Stimulated activated CD8-positive, alpha-beta memory T cell treated with anti-CD3 and anti-CD28 coated beads, Interleukin-2, amount 100 ng/mL, for 1 hour (primary cell): ENCODE data around the gene TAS2R9.
"Not testable (repeated sequence)": the region's sequence is repeated elsewhere in the genome, so short reads cannot be mapped to it uniquely, and the experiment has no call there.

Experiments
- DNase-seq, 2 donors: peaks; one replicate each; pipeline ENCODE4 v3.0.0-alpha.2; 2020; ENCODE audit warnings: low read depth in 2 of 2

TAS2R9 gene, protein sequence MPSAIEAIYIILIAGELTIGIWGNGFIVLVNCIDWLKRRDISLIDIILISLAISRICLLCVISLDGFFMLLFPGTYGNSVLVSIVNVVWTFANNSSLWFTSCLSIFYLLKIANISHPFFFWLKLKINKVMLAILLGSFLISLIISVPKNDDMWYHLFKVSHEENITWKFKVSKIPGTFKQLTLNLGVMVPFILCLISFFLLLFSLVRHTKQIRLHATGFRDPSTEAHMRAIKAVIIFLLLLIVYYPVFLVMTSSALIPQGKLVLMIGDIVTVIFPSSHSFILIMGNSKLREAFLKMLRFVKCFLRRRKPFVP

GRCh38 chr12:10810068-10810467 is at the start of gene TAS2R9:
Gene TAS2R9, minus strand, starts transcription at chr12:10810168. Its CDS starts 93 bp downstream, at chr12:10810075.
- no peak for DNase-seq

- DNase-seq = no peak
Observed at GRCh38 chr12:10855807-10856206, 45.8 kb upstream of the TAS2R9 start.

GRCh38 chr12:10853776-10854175 is 43.8 kb upstream of the TAS2R9 start:
- no peak for DNase-seq

DNA sequence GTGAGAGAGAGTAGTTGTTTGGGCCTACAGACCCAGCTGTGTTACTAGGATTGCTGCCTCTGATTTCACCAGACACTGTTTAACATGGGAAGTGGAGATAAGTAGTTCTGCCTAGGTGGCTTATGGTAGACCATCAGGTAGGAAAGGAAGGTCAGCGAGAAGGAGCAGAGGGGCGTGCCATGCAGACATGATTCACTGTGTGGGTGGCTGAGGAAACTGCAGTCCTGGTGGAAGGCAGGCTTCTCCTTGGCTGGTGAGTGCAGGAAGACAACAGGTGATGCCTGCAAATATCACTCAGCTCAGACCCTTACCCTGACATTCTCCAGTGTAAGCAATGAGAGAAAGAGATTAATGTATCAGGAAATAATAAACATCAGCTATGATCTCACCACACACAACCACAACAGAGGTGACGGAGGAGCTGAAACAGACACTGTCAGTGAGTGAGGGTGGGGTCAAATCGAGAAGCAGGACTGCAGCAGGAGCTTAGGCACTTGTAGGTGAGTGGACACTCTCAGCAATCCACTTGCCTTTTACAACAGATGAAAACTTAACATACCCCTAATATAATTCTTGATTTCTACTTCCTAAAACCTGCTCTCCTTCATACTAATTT is 41.4 kb upstream of the TAS2R9 start:
- DNase-seq = no peak

DNA sequence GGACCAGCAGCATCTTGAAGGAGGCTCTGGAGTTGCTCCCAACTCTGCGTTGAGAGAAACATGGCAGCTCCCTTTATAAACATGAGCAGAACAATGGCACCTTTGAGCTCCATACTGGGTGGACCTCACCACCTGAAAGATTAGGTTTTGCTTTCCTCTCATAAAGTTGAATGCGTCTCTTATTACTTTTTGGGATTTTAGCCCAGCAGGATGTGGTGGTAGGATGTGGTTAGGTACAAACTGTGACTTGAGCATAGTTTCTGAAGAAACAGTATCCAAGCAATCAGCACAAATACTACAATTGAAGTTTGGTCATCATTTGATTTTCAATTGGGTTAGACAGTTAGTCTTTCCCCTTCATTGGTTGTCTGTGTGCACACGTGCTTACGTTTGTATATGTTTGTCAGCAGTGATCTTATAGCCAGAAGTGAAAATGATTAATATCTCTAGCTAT is 39.5 kb upstream of the TAS2R9 start, which contains the start of gene PRR4:
Gene PRR4 (minus strand): TSS at position 51 of the 454 bp plus-strand sequence. CDS start 38 bp downstream, at position 13.
- DNase-seq = no peak

GRCh38 chr12:10847744-10848143 is 37.8 kb upstream of the TAS2R9 start:
- DNase-seq = no peak

DNA sequence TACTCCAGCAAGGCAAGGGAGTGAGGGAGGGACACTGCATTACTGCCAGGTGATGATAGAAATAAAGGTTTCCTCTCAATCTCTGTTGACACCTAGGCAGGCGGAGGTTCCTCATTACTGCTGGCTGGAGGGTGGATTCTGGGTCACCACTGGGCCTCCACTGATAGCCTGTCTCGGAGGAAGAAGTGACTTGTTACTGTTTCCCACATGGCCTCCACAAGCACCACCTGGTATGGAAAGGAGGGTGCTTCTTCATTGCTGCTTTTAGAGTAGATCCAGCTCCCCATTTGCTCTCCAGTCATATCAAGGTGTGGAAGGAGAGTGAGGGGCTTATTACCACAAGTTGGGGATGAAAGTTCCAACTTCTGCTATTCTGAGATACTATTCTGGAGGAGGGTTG is 32.9 kb upstream of the TAS2R9 start:
- no peak for DNase-seq

DNA sequence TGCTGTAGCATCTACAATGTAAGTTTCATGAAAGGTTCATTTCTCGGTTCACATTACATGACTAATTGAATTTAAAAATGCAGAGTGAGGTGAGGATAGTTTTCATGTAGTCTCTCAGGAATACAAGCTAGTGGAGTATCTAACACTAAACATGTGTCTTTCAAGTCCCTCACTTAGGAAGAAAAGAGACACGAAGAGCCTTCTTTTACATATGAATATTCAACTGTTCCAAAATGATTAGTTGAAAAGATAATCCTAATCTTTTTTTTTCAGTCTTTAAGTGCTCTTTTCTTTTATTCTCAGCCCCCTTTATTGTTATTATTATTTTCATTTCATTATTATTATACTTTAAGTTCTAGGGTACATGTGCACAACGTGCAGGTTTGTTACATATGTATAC is 28.5 kb upstream of the TAS2R9 start:
- DNase-seq = no peak

GRCh38 chr12:10829994-10830393 is 20.0 kb upstream of the TAS2R9 start:
- DNase-seq = no peak

DNA sequence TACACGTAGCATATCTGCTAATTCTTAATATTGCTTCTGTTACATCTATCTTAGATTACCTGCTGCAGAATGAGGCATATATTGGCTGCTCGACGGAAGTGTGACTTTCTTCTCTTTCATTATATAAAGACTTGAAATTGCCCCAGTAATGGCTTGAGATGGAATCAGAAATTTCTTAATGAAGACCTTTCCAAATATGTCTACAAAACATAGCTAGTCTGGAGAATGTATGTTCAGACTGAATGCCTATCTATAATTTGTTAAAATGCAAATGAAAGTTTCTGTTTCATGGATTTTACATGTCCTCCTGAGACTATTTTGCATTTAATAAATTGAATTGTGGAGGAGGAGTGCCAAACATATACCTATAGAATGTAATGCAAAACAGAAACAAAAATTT is 16.3 kb upstream of the TAS2R9 start, which contains the start of gene TAS2R10:
Gene TAS2R10 (minus strand): TSS at position 101 of the 400 bp plus-strand sequence. CDS start 89 bp downstream, at position 12.
- no peak for DNase-seq

GRCh38 chr12:10824957-10825356 is 15.0 kb upstream of the TAS2R9 start:
- DNase-seq = no peak

GRCh38 chr12:10811883-10812536 is 2.0 kb upstream of the TAS2R9 start:
- no peak for DNase-seq

DNA sequence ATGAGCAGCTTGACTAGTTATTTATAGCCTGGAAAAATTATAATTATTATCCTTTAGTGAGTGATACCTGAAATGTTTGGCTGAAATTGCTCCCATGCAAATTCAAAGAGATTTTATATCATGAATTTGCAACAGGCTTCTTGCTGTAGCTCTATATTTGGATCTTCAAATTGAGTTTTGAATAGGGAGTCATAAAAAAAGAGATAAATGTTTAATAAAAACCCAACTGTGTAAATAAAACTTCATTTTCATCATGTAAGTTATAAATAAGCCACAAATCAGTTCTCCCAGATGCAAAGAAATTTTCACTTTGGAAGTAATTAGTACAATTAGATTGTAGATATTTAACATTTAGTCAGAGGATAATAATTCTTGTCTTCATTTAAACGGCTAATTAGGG is 2.8 kb downstream of the TAS2R9 start, which contains the start of gene TAS2R8:
Gene TAS2R8 (minus strand): TSS at position 101 of the 400 bp plus-strand sequence. CDS start 306 bp downstream, outside the sequence.
- no peak for DNase-seq

DNA sequence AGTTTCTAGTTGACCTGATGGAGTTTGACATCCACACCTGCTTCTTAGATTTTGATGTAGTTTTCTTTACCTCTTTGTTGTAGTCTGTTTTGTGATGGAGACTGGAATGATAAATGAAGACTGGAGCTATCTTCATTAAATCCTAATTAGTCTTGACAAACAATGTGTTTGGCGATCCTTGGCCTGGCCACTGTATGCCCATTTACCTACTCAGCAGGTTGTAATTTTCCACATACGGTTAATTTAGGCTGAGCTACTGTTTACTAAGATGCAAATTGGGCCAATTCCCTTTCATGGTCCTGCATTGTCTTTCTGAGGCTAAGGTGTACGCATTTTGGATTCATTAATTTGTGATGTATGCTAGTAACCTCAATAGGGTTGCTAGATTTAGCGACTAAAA is 7.4 kb downstream of the TAS2R9 start, which contains the start of gene TAS2R7:
Gene TAS2R7 (minus strand): TSS at position 41 of the 400 bp plus-strand sequence. CDS start 57 bp downstream, outside the sequence.
- no peak for DNase-seq

- no peak for DNase-seq
Observed at GRCh38 chr12:10801741-10802140, 8.2 kb downstream of the TAS2R9 start.

GRCh38 chr12:10794222-10794621 is 15.7 kb downstream of the TAS2R9 start:
- no peak for DNase-seq

DNA sequence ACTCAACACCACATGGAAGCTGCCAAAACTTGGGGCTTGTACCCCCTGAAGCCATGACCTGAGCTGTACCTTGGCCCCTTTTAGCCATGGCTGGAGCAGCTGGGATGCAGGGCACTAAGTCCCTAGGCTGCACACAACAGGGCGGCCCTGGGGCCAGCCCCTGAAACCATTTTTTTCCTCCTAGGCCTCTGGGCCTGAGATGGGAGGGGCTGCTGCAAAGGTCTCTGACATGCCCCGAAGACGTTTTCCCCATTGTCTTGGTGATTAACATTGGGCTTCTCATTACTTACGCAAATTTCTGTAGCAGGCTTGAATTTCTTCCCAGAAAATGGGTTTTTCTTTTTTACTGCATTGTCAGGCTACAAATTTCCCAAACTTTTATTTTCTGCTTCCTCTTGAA is 18.2 kb downstream of the TAS2R9 start:
- not testable (repeated sequence) for DNase-seq

GRCh38 chr12:10783252-10783651 is 26.7 kb downstream of the TAS2R9 start:
- DNase-seq = no peak

DNA sequence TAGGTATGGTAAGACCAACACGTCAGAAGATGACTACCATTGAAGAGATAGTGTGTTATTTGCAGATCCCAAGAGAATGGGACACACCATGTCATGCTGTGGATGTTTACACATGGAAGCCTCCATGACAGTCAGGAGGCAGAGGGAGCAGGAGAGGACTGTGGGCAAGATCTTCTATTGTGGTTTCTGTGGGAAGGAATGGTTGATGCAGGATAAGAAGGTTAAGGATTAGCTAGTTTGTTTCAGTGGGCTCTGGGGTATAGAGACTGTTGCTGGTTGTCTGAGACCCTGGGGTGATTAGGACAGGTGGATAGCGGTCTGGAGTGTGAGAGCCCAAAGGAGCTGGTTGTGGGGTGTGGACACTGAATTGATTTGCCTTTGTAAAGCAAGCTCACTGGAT is 30.9 kb downstream of the TAS2R9 start:
- DNase-seq = no peak

GRCh38 chr12:10771132-10771733 is 38.7 kb downstream of the TAS2R9 start:
- DNase-seq = no peak

DNA sequence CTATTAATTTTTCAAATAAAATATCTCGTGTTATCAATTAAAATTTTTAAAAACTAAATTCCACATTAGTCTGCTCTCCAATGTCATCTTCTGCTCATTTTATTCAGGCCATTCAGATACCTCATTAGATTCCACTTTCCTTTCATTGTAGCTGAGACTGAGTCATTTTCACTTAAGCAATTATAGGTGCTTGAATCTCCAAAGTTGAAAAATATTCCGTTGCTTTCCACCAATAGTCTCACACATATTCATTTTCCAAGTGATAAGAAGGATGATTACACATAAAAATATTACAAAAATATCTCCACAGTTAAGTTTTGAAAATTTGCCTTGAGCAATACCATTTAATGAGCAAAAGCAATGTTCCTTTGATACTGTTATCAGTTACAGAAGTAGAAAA is 50.3 kb downstream of the TAS2R9 start:
- no peak for DNase-seq
